Osteocyte (in vitro differentiated cells): ENCODE measurements around the gene MGAT3. TPM values are rescaled to one million over a fixed set of nuclear protein-coding genes. Genes with fewer than 3 reads are reported as not detected.
A peak's percentile ranks its signal among the peaks of the same experiment; 100 is the strongest.
"Not testable (repeated sequence)": the region's sequence is repeated elsewhere in the genome, so short reads cannot be mapped to it uniquely, and the experiment has no call there.

Experiments
- DNase-seq: peaks from one replicate; pipeline ENCODE4 v3.0.0; 2021; ENCODE audit warnings: mixed read lengths; ENCODE audit not compliant: unreplicated experiment; ENCODE audit errors: extremely low spot score
- H3K27ac Mint-ChIP-seq: one replicate; pipeline ENCODE4 v1.8.0; 2021; ENCODE audit warnings: mild to moderate bottlenecking, mixed read lengths; ENCODE audit not compliant: unreplicated experiment
- H3K27me3 Mint-ChIP-seq: one replicate; pipeline ENCODE4 v1.8.0; 2021; ENCODE audit warnings: mixed read lengths; ENCODE audit not compliant: unreplicated experiment
- H3K36me3 Mint-ChIP-seq: one replicate; pipeline ENCODE4 v1.8.0; 2021; ENCODE audit warnings: mixed read lengths; ENCODE audit not compliant: unreplicated experiment
- H3K4me1 Mint-ChIP-seq: one replicate; pipeline ENCODE4 v1.8.0; 2021; ENCODE audit warnings: mixed read lengths; ENCODE audit not compliant: unreplicated experiment
- H3K4me3 Mint-ChIP-seq: one replicate; pipeline ENCODE4 v1.8.0; 2021; ENCODE audit warnings: mild to moderate bottlenecking, moderate library complexity, mixed read lengths; ENCODE audit not compliant: unreplicated experiment
- H3K9me3 Mint-ChIP-seq: one replicate; pipeline ENCODE4 v1.8.0; 2021; ENCODE audit warnings: mixed read lengths; ENCODE audit not compliant: unreplicated experiment
- CTCF ChIP-seq: fragments of 200-600 bp; sonication (generic); IDR thresholded peaks from 2 replicates; pipeline ENCODE4 v1.5.0; 2021; ENCODE audit warnings: antibody characterized with exemption, mild to moderate bottlenecking, moderate library complexity
- total RNA-seq: library from RNA; stranded (reverse); gene quantifications from 2 replicates; pipeline ENCODE4 v1.2.1, GENCODE V29; 2021

MGAT3 gene
- total RNA-seq, 1 donor from 2014 or later: 10.9 TPM

DNA sequence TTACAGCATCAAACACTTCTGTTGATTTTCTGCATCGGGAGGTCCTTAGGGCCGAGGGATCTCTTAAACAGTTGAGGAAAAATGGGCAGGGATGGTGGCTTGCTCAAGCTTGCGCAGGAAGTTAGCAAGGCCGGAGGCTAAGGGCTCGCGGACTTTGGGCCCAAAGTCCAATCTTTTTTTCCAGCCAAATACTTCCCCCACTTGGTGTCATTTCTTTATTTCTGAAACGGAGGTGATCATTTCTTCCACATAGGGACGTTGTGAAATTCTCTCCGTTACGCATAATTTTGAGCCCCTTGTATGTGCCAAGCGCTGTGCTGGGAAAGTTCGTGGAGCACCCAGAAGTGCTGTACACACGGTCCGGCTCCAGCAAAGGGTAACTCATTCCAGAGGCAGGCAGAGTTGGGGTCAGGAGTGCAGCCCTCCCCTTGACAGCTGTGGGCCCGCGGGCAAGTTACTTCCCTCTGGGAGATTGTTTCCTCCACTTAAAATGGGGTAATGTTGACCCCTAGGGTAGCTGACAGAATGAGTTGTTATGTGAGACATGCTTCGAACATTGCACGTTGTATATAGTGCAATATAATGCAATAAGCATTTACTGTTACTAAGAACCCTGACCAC is 46.1 kb downstream of the MGAT3 start:
- Mint-ChIP-seq H3K36me3 (peaks cover 22% of the 10 kb centered on the region), H3K27ac (peak overlapping the region; percentile 56), H3K27me3 (no peaks in the 10 kb centered on the region), H3K4me1 (peaks cover 19% of the 10 kb centered on the region), H3K4me3 (peak overlapping the region; percentile 99), H3K9me3 (no peaks in the 10 kb centered on the region)
- DNase-seq: no peak
- no peak for TF ChIP-seq CTCF

GRCh38 chr22:39503630-39504029 is 46.8 kb downstream of the MGAT3 start:
- Mint-ChIP-seq H3K27me3 (no peaks in the 10 kb centered on the region), H3K27ac (peak overlapping the region; percentile 41), H3K4me1 (peaks cover 19% of the 10 kb centered on the region), H3K4me3 (peak overlapping the region; percentile 99), H3K36me3 (peaks cover 24% of the 10 kb centered on the region), H3K9me3 (no peaks in the 10 kb centered on the region)
- no peak for TF ChIP-seq CTCF
- no peak for DNase-seq

DNA sequence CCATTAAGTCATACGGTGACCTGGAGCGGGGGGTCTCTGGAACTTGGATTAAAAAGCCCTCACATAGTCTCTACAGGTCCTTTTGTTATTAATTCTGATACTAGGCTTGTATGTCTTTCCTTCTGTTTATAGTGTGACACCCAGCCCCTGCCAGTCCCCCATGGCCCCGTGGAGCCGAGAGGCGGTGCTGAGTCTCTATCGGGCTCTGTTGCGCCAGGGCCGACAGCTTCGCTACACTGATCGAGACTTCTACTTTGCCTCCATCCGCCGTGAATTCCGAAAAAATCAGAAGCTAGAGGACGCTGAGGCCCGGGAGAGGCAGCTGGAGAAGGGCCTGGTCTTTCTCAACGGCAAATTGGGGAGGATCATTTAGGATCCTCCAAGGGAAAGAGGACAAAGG is 47.3 kb downstream of the MGAT3 start:
- Mint-ChIP-seq H3K4me1 (peaks cover 19% of the 10 kb centered on the region), H3K36me3 (peaks cover 26% of the 10 kb centered on the region), H3K9me3 (no peaks in the 10 kb centered on the region), H3K27me3 (no peaks in the 10 kb centered on the region), H3K27ac (peak overlapping the region; percentile 41), H3K4me3 (no peak overlapping the region)
- no peak for DNase-seq
- TF ChIP-seq CTCF: no peak

GRCh38 chr22:39507021-39507420 is 50.2 kb downstream of the MGAT3 start:
- Mint-ChIP-seq H3K4me1 (peaks cover 13% of the 10 kb centered on the region), H3K36me3 (peaks cover 53% of the 10 kb centered on the region)
- DNase-seq, H3K9me3 Mint-ChIP-seq, H3K27ac Mint-ChIP-seq, H3K4me3 Mint-ChIP-seq, H3K27me3 Mint-ChIP-seq: not testable (repeated sequence)

DNA sequence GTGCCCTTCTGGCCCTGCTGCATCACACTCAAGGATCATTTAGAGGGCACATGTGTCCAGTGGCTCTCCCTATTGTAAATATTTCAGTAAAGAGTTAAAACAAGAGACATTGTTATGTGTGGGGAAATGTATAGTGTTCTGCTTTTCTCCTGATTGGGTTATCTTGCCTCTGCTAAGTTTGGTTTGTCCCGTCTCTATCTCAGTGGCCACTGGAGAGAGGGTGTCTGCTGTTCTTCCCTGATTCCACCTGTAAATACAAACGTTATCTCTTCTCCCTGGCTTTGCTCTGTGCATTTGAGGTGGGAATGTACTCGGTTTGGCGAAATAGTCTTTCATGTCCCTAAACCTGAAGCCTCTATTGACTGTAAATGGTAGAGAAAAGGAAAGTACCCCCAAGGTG is 51.6 kb downstream of the MGAT3 start:
- Mint-ChIP-seq H3K27ac (no peak overlapping the region), H3K27me3 (no peaks in the 10 kb centered on the region), H3K9me3 (no peaks in the 10 kb centered on the region), H3K36me3 (peaks cover 61% of the 10 kb centered on the region), H3K4me1 (peaks cover 6% of the 10 kb centered on the region), H3K4me3 (no peak overlapping the region)
- DNase-seq: no peak
- TF ChIP-seq CTCF: no peak
